ENCODE measurements around the gene ZSWIM6. TPM values are rescaled to one million over a fixed set of nuclear protein-coding genes. Genes with fewer than 3 reads are reported as not detected.

ZSWIM6 gene
- total RNA-seq, 2 donors from 2014 or later, result 10.6 to 18.8 TPM

DNA sequence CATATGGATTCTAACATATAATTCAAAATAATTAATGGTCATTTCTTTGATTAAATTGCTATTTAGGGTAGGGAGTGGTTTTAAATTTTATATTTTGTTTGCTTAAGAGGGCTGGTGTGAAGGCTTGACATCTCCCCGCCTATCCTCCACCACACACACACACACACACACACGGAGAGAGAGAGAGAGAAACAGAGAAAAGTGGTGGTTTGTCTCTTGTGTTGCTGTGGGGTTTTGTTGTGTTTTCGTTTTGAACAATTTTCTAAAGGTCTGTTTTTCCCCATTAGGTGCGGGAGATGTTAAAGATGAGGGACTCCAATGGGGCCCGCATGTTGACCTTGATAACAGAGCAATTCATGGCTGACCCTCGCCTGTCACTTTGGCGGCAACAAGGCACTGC lies 161.9 kb downstream of the ZSWIM6 start:
- H3K27ac ChIP-seq, result no peak overlapping the region
- no peak for TF ChIP-seq CTCF (IDR thresholded peaks at IDR 0.05)
- H3K4me3 ChIP-seq, result no peak overlapping the region
- no peaks in the 10 kb centered on the region for H3K27me3 ChIP-seq (replicated peaks; ENCODE audit: insufficient read depth)
- no peaks in the 10 kb centered on the region for H3K9me3 ChIP-seq
- H3K36me3 ChIP-seq, result no peaks in the 10 kb centered on the region
- DNase-seq (ENCODE audit: low spot score) (no peak), ATAC-seq (ENCODE audit: insufficient number of reproducible peaks, low FRiP score, low read depth) (no peak)
- H3K4me1 ChIP-seq (ENCODE audit: control insufficient read depth in 1 of 2, low read depth in 2 of 2), result peaks cover 9 to 11% of the 10 kb centered on the region in 2 donors

DNA sequence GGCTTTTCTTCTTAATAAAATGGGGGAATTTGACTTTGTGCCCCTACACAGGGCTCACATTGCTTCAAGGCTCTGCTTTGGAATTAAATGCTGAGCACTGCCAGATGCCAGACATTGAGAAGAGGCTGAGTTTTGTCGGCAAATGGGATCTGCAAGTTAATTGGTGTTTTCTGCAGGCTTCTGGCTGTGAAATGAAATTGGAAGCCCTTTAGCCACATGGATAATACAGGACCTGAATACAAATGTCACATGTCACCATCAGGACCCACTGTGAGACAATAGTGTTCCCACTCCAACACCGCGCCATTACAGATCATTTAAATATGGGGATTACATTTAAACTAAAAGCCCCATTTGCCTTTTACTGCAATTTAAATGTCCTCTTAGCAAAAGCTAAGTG lies 164.4 kb downstream of the ZSWIM6 start:
- TF ChIP-seq CTCF (IDR thresholded peaks at IDR 0.05), result no peak
- H3K4me3 ChIP-seq, result no peak overlapping the region
- DNase-seq (ENCODE audit: low spot score) (no peak), ATAC-seq (ENCODE audit: insufficient number of reproducible peaks, low FRiP score, low read depth) (no peak)
- no peaks in the 10 kb centered on the region for H3K9me3 ChIP-seq
- no peak overlapping the region for H3K27ac ChIP-seq
- H3K27me3 ChIP-seq (replicated peaks; ENCODE audit: insufficient read depth), result no peaks in the 10 kb centered on the region
- H3K36me3 ChIP-seq, result no peaks in the 10 kb centered on the region
- peaks cover 9 to 11% of the 10 kb centered on the region in 2 donors for H3K4me1 ChIP-seq (ENCODE audit: control insufficient read depth in 1 of 2, low read depth in 2 of 2)

- Histone ChIP-seq H3K36me3 (no peaks in the 10 kb centered on the region), H3K4me3 (no peak overlapping the region), H3K27me3 (replicated peaks; ENCODE audit: insufficient read depth) (no peaks in the 10 kb centered on the region), H3K4me1 (ENCODE audit: control insufficient read depth in 1 of 2, low read depth in 2 of 2) (peaks cover 9 to 11% of the 10 kb centered on the region in 2 donors), H3K9me3 (no peaks in the 10 kb centered on the region), H3K27ac (no peak overlapping the region)
- ATAC-seq (ENCODE audit: insufficient number of reproducible peaks, low FRiP score, low read depth) (no peak), DNase-seq (ENCODE audit: low spot score) (no peak)
- TF ChIP-seq CTCF (IDR thresholded peaks at IDR 0.05), result no peak
These were observed 164.8 kb downstream of the ZSWIM6 start for GRCh38 chr5:61496860-61497259.

GRCh38 chr5:61498121-61498520 lies 166.1 kb downstream of the ZSWIM6 start:
- Histone ChIP-seq H3K9me3 (no peaks in the 10 kb centered on the region), H3K4me3 (no peak overlapping the region), H3K27me3 (replicated peaks; ENCODE audit: insufficient read depth) (no peaks in the 10 kb centered on the region), H3K4me1 (ENCODE audit: control insufficient read depth in 1 of 2, low read depth in 2 of 2) (peaks cover 9 to 11% of the 10 kb centered on the region in 2 donors), H3K27ac (no peak overlapping the region), H3K36me3 (no peaks in the 10 kb centered on the region)
- TF ChIP-seq CTCF (IDR thresholded peaks at IDR 0.05), result no peak
- DNase-seq (ENCODE audit: low spot score), result no peak
- ATAC-seq (ENCODE audit: insufficient number of reproducible peaks, low FRiP score, low read depth), result no peak

DNA sequence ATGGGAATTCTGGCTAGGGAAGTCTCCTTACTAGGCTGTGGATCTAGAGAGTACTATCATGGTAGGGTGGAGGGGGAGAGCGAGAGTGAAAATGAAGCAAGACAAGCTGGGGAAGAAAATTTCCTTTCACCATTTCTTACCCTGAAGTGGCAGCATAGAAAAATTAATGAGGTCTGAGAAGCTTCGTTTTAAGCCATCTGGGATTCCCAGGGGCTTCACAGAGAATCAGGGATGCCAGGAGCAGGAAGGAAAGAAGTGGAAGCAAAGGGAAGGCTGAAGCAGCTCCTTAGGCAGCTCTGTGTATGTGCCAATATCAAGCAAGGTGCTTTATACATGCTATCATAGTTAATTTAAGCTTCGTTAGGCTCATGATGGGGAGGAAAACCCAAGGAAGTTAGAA lies 169.9 kb downstream of the ZSWIM6 start:
- TF ChIP-seq CTCF (IDR thresholded peaks at IDR 0.05), result no peak
- H3K9me3 ChIP-seq, result no peaks in the 10 kb centered on the region
- DNase-seq (ENCODE audit: low spot score), result no peak
- ATAC-seq (ENCODE audit: insufficient number of reproducible peaks, low FRiP score, low read depth), result no peak
- H3K27me3 ChIP-seq (replicated peaks; ENCODE audit: insufficient read depth), result no peaks in the 10 kb centered on the region
- H3K4me3 ChIP-seq, result no peak overlapping the region
- H3K27ac ChIP-seq, result no peak overlapping the region
- peaks cover 4 to 6% of the 10 kb centered on the region in 2 donors for H3K4me1 ChIP-seq (ENCODE audit: control insufficient read depth in 1 of 2, low read depth in 2 of 2)
- H3K36me3 ChIP-seq, result no peaks in the 10 kb centered on the region

Data from thoracic aorta (tissue), 2 donors.